ENCODE measurements around the gene EIF4G3.

DNA sequence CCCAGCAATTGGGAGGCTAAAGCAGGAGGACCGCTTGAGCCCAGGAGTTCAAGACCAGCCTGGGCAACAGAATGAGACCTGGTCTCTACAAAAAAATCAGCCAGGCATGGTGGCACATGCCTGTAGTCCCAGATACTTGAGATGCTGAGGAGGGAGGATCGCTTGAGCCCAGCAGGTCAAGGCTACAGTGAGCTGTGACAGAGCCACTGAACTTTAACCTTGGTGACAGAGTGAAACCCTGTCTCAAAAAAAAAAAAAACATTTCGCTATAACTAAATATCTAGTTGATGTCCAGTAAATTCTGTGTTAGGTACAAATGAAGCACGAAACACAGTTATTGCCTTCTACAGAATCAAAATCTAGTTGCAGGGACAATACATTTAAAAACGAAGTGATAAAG is 293.9 kb downstream of the EIF4G3 start:
- TF ChIP-seq YY1 (IDR thresholded peaks at IDR 0.05; ENCODE audit: low read depth) (no peak), CTCF (IDR thresholded peaks at IDR 0.05) (no peak), SMC3 (IDR thresholded peaks at IDR 0.05; ENCODE audit: low read depth, low read length) (no peak), POLR2AphosphoS5 (IDR thresholded peaks at IDR 0.05; ENCODE audit: low read depth, low read length) (no peak), EP300 (IDR thresholded peaks at IDR 0.05; ENCODE audit: borderline replicate concordance in 1 of 2, low read depth in 1 of 2, low read length in 1 of 2) (no peak), MAX (IDR thresholded peaks at IDR 0.05; ENCODE audit: low read depth) (no peak), RCOR1 (IDR thresholded peaks at IDR 0.05; ENCODE audit: low read length) (no peak)
- TF ChIP-seq, protein P1, sequence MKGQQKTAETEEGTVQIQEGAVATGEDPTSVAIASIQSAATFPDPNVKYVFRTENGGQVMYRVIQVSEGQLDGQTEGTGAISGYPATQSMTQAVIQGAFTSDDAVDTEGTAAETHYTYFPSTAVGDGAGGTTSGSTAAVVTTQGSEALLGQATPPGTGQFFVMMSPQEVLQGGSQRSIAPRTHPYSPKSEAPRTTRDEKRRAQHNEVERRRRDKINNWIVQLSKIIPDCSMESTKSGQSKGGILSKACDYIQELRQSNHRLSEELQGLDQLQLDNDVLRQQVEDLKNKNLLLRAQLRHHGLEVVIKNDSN (IDR thresholded peaks at IDR 0.05; ENCODE audit: borderline replicate concordance, low read depth) = no peak
